NCI-H748 (cell line): ENCODE measurements around the gene LAMB4.

Source experiments
- DNase-seq: peaks from one replicate; lab custom pipeline; 2025; ENCODE audit not compliant: unreplicated experiment; lab: John Stamatoyannopoulos, UW

Gene LAMB4

DNA sequence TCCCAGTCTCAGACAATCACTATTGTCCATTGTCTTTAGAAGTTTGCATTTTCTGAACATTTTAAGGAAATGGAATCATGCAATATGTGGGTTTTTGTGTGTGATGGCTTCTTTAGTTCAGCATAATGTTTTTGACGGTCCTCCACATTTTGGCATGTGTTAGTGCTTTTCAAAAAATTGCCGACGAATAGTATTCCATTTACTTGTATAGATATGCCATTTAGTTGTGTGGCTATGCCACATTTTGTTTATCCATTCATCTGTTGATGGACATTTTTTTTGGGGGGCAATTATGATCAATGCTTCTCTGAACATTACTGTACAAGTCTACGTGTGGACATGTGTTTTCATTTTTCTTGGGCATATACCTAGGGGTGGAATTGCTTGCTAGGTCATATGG is 12.0 kb upstream of the LAMB4 start:
- no peak for DNase-seq

DNA sequence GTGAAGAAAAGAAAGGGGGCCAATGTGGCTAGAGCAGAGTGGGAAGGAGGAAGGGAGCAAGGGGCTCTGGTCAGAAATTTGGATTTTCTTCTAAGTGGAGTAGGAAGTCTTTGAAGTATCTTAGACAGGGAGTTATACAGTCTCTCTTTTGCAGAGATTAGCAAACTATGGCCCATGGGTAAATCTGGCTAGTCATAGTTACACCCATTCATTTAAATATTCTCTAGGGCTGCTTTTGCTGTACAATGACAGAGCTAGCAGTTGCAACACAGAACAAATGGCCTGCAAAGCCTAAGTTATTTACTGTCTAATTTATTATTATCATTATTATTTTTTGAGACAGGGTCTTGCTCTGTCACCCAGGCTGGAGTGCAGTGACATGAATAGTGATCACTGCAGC is 10.5 kb upstream of the LAMB4 start:
- no peak for DNase-seq

DNA sequence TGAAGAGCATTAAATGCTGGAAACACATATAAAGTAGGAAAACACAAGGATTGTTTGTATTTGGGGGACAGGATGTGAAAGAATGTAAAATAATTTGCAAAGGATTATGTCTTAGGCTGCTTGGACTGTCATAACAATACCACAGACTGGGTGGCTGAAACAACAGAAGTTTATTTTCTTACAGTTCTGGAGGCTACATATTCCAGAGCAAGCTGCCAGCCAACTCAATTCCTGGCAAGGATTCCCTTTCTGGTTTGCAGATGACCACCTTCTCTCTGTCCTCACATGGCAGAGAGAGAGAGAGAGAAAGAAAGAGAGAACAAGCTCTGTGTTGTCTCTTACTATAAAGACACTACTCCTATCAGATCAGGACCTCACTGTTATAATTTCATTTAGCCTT is 8.8 kb upstream of the LAMB4 start:
- DNase-seq, result no peak

DNA sequence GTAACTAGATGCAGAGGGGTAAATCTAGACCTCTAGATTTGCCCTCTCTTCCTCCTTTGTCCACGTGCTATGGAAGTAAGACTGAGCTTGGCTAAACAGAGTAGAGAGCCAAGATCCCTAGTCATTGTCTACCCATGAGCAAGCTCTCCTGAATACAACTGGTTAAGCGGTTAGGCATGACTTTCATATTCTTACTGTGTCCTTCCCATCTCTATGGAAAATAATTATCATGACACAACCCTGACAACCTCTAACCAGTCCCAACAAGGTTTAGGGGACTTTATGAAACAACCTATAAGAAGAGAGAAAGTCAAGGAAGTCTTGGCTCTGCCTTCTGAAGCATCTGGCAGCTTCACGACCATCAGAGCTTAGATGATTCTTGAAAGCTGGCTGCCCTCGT is 7.8 kb upstream of the LAMB4 start:
- no peak for DNase-seq

DNA sequence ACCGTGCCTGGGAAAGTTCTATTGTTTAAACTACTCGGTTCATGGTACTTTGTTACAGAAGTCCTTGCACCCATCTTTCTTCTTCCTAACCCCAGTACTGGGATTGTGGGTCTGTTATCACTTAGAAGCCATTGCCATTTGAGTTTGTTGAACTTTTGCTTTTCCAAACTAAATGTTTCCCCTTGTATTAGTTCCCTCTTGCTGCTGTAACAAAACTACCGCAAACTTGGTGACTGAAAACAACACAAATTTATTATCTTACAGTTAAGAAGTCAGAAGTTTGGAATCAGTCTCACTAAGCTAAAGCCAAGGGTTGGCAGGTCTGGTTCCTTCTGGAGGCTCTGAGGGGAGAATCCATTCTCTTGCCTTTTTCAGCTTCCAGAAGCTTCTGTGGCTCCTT is 6.9 kb upstream of the LAMB4 start:
- DNase-seq, result no peak

DNA sequence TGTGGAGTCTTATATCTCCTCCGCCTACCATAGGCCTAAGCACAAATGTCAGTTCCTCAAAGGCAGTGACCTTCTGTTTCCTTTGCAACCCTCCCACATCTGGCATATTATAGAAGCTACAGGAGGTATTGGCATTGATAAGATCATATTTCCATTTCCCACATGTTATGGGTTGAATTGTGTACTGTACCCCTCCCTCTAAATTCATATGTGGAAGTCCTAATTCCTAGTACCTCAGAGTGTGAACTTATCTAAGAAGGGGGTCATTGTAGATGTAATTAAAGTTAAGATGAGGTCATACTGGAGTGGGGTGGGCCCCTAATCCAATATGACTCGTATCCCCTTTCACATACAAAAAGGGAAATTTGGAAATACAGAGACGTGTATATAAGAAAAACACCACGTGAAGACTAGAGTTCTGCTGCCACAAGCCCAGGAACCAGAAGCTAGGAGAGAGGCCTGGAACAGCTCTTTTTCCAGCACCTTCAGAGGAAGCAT is 6.1 kb upstream of the LAMB4 start:
- no peak for DNase-seq

DNA sequence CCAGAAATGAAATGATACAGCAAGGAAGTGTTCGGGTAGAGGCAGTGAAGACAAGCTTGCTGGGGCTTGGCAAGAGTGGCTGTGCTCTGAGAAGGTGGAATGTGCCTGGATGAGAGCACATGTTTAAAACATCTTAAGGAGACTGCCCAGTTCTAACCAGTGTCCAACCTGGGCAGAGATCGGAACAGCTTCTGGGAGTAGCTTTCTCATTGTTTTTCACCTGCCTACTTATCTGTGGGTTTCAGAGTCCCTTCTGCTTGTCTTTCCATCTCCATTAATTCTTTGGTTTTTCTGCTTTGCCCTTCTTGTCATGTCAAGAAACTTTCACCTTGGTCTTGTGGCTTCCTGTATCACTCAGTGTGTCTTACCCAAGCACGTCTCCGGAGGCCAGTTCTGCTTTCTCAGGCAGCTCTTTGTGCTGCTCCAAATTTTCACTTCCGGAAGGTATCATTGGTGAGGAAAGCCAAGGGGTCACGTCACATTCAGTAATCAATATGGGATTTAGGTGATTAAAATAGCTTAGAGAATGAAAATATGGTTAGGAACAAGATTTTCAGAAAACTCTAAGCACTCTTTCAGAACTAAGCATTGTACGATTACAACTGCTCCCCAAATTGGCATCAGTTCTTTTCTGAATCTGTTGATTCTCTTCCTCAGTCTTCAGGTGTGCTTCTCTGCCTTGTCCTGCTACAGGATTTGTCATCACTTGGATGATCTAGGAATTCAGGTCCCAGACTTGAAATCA is 5.5 kb upstream of the LAMB4 start:
- no peak for DNase-seq

DNA sequence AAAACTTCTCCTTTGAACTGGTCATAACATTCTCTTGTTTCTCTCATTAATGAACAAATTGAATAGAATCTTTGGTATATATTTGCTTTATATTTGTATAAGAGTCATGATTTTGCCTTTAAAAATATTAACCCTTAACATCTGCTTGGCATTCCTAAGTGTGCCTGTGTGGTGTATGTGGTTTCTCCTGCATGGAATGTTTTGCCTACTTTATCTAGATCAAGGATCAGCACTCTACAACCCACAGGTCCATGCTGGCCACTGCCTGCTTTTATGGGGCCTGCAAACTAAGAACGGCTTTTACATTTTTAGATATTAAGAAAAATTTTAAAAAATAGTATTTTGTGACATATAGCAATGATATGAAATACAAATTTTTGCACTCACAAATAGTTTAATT is 4.3 kb upstream of the LAMB4 start:
- no peak for DNase-seq

DNA sequence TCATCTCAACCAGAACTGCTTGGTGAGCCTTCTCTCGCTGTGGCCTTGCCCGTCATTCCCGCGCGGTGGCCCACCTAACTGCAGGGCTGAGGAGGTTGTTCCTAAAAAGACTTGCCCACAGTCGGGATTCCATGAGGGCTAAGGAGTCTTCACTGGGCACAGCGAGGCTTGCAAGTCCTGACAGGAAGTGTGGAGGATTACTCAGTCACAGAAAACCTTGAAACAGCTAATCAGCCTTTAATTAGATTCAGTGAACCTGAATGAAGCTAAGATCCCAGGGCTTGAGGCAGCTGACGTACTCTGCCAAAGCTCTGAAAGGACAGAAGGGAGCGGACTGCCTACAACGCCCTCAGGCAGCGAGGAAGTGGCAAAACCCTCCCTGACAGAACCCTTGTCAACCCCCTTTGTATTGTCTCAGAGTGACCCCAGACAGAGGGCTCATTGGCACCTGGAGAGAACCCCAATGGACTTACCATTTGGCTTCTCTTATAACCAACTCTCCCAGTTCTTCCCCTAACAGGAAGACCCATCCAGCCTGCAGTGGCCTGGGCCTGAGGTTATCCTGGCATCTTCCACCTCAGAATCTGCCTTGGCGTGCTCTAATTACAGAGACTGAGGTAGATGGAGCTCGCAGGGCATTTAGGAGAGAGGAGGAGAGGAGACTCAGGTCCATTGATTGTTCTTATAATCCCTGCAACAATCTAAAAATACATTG is 2.5 kb upstream of the LAMB4 start:
- no peak for DNase-seq

DNA sequence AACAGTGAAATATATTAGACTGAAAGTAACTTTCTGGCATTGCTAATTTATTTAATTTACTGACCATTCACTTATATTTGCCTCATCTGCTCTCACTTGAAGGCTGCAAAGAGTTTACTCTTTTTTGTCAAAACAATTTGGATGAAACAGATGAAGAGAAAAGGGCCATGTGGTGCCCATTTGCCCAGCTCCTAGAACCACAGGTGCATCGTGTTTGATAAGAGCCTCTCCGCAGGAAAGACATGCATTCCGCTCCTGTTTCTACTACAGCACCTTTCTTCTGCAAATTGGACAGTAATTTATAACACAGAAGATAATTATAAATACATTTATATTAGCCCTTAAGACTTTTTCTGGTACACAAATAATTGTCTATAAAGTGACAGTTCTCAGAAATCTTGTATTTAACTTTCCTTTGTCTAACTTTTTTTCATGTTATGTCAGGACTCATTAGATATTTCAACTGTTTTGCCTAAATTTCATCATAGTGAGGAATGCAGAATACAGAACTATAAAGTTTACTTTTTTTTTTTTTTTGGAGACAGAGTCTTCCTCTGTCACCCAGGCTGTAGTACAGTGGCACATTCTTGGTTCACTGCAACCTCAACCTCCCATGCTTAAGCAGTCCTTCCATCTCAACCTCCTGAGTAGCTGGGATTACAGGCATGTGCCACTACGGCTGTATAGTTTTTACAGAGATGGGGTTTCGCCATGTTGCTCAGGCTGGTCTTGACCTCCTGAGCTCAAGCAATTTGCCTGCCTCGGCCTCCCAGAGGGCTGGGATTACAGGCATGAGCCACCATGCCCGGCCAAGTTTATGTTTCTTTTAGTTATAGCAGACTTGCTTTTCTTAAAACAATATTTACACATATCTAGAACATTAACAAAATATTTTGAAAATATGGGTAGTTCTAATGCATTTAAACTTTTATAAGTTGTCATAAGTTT is 869 bp downstream of the LAMB4 start:
- no peak for DNase-seq

DNA sequence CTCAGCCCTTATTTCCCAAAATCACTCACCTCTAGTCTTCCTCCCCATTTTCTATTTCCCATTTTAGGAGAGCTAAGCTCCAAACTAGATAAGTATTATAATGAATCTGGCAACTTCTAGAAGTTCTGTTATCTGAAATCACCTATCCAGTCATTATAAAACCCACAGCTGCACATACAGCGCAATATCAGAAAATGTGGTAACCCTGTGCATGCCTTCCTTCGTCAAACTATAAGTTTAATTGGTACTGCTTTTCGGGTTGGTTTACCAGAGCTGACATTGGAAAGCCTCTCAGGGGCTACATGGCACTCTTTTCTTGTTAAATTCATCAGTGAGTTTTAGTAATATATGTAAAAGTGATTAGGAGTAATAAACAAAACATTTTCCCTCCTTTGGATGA is 1.6 kb downstream of the LAMB4 start:
- no peak for DNase-seq

DNA sequence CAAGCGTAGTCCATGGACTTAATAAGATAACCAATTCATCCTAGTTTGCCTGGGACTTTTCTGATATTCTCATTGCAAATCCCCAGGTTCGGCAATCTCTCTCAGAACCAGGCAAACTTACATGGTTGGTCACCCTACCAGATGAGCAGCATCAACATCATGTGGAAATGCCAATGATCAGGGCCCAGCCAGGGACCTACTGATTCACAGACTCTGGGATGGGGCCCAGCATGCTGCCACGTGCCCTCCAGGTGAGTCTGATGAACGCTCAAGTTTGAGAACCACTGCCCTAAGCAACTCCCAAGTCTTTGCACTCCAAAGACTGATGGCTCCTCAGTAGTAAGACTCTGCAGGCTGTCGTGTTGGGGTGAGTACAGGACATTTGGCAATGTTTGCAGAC is 2.7 kb downstream of the LAMB4 start:
- DNase-seq, result no peak

DNA sequence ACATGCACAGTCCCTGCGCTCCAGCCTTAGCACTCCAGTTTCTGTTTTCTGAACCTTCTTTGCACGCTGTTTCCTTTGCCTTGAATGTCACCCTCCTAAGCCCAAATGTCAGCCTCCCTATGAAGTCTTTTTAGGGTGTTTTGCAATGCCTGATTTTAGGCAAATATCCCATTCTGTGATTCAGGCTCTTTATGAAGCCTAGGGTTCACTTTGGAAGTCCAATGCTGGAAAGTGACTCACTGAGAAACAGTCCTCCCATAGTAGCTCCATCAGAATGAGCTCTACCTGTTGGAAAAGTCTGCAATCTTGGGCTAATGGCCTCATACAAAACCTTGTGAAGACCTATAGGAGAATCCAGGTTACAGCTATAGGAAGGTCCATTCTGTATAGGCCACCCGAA is 5.3 kb downstream of the LAMB4 start:
- no peak for DNase-seq

DNA sequence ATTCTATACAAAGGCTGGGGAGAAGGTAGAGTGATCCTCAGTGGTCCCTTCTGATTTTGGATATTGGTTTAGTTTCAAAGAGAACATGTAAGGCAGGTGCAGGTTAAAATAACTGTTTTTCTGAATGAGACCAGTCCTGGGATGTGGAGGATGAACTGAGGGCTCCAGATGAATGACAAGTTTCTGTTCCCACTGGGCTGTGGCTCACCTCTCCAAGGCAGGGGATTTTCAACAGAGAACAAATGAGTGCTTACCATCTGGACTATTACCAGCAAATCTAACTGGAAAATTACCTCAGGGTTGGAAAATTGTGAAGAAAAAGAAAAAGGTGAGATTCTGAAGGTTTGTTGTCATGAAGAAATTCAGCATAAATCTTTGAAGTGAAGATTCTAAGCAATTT is 8.0 kb downstream of the LAMB4 start:
- DNase-seq, result no peak

DNA sequence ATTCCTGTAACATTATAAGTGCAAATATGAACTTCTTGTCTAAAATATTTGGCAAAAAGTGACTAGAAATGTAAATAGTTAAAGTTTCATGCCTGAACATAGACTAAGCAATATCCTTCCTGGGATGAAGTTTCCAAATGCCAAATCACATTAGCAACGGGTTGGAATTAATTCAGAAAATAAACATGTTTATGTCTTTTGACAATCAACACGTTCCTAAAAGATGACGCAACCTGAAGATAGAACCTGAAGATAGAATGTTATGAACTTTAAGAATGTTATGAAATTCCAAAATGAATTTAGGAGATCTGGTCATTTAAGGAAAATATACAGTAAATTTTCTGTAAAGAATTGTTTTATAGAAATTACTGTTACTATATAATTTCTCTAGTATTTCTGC is 9.2 kb downstream of the LAMB4 start:
- DNase-seq, result no peak

DNA sequence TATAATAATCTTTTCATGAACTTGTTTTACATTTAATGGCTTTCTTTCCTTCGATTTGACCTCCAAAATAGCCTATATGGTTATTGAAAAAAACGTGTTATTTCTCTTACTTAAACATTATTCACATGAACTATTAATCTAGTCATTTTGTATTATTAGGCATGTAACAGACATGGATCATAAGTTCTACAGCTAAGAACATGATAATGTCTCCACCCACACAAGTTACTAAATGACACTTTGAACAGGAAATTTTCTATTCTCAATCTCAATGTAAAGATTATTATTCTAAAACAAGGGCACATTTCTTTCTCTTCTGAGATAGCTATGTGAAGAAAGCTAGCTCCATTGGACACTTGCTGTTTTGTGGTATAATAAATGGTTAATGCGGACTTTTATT is 10.0 kb downstream of the LAMB4 start:
- no peak for DNase-seq

DNA sequence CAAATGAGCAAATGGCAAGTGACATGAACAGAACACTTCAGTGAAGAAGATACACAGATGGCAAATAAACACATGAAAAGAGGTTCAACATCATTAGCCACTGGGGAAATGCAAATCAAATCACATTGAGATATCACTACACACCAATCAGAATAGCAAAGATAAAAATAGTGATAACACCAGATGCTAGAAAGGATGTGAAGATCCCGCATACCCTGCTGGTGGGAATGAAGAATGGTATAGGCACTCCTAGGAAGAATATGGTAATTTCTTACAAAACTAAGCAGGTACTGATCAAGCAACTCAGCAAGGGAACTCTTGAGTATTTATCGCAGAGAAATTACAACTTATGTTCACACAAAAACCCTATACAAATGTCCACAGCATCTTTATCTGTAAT is 11.2 kb downstream of the LAMB4 start:
- no peak for DNase-seq

DNA sequence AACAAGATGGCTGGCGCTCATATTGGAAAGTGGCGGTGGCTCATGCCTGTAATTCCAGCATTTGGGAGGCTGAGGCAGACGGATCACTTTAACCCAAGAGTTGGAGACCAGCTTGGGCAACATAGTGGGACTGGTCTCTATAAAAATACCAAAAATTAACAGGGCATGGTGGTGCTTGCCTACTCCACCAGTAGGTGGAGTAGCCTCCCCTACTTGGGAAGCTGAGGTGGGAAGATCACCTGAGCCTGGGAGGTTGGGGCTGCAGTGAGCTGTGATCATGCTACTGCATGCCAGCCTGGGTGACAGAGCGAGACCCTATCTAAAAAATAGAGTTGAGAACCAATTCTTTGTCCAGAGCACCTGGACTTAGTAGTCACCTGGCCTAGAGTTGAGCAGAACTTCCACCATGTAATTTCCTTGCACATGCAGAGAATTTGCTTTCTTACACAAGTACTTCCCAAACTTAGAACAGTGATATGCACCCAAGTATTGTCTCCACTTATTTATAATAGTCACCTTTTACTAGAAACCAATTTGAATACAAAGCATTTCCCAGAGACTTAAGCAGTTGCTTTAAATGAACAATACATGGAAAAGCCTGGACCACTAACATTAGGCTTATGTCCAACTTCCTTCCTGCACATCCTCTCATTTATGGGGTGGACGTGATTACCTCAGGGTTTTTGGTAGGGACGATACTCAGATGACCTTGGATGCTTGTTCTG is 15.9 kb downstream of the LAMB4 start:
- DNase-seq, result peak; percentile 59

DNA sequence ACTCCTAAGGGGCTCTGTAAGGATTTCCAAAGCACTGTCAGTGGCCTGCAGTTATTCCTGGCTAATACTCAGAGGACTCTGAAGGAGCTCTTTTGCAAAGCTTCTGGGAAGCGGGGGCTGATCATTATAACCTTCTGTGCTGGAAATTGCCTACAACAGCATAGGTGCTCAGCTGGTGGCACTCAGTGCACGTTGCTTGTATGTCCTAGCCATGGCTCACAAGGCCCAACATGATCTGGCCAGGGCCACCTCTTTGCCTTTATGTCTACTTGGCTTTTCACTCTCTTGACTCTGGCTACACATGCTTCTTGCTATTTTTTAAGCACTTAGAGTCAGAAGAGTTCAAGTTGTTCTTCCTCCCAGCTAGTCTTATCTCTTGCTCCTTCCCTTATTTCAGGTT is 17.5 kb downstream of the LAMB4 start:
- DNase-seq, result no peak

DNA sequence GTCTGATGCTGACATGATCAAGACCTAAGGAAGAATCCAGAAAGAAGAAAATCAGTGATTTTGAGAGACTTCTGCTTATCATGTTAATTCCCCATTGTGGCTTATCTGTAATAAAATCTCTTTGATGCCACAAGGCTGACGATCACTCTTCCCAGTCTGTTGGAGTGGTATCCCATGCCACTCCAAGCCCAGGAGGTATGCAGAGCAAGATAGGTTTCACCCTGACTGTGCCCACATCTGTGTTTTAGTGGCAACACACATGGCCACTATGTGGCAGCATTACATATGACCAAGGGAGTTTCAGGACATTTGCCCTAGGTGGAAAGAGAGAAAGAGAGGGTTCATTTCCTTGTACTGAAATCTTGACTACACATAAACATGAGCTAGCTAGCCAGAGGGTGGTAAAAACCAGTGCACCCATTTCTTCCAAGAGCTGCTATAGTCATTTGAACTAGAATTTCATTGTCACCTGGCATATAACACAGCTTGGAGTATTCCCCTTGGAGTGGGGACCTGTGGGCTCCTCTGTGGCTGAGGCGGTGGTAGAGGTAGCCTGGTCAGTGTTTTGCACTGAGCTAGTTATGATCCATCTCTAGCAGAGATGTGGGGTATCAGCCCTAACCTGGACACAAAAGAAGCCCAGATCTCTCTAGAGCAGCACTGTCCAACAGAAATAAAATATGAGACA is 20.8 kb downstream of the LAMB4 start:
- peak; percentile 41 for DNase-seq
